Heart left ventricle (tissue), 16 donors: ENCODE data around the gene KLHL29. TPM values are rescaled to one million over a fixed set of nuclear protein-coding genes. Genes with fewer than 3 reads are reported as not detected.

ENCODE experiments used
- ATAC-seq, 4 donors: fragments of 200-7000 bp; cut with Tn5 transposase; one replicate each; pipeline ENCODE4 v1.9.1; 2020 to 2022; ENCODE audit warnings: moderate library complexity in 4 of 4, mild to moderate bottlenecking in 3 of 4, moderate number of reproducible peaks in 1 of 4
- DNase-seq, 5 donors: peaks; one replicate each; pipeline ENCODE4 v3.0.0-alpha.2; 2020
- H3K27ac ChIP-seq, 12 donors: fragments of 200-600 bp; sonication (generic) in 4 of 12; one replicate each; pipeline versions ENCODE4 v1.5.0 to v1.8.0; 2016 to 2022; ENCODE audit warnings: mild to moderate bottlenecking in 2 of 12
- H3K27me3 ChIP-seq, 9 donors: fragments of 200-600 bp; sonication (generic) in 2 of 9; one replicate each; pipeline versions ENCODE4 v1.5.1 to v1.8.0; 2016 to 2022; ENCODE audit warnings: mild to moderate bottlenecking in 3 of 9
- H3K36me3 ChIP-seq, 9 donors: fragments of 200-600 bp; sonication (generic) in 2 of 9; one replicate each; pipeline versions ENCODE4 v1.5.0 to v1.8.0; 2018 to 2022; ENCODE audit warnings: mild to moderate bottlenecking in 2 of 9
- H3K4me1 ChIP-seq, 12 donors: fragments of 200-600 bp; sonication (generic) in 4 of 12; one replicate each; pipeline versions ENCODE4 v1.5.0 to v1.8.0; 2016 to 2022; ENCODE audit warnings: mild to moderate bottlenecking in 3 of 12
- H3K4me3 ChIP-seq, 12 donors: fragments of 200-600 bp; sonication (generic) in 4 of 12; one replicate each; pipeline versions ENCODE4 v1.5.0 to v1.8.0; 2017 to 2022; ENCODE audit warnings: mild to moderate bottlenecking in 9 of 12, moderate library complexity in 4 of 12
- H3K9me3 ChIP-seq, 12 donors: fragments of 200-600 bp; sonication (generic) in 4 of 12; one replicate each; pipeline versions ENCODE4 v1.5.0 to v1.8.0; 2016 to 2022; ENCODE audit warnings: mild to moderate bottlenecking in 1 of 12
- POLR2A ChIP-seq, 2 donors: fragments of 450-650 bp; IDR thresholded peaks; one replicate each; pipeline ENCODE4 v1.6.1; 2017; ENCODE audit warnings: antibody characterized with exemption in 2 of 2, mild to moderate bottlenecking in 2 of 2, moderate library complexity in 2 of 2
- WGBS, 4 donors: extraction: QIAGEN DNeasy Blood & Tissue Kit in 2 of 4; methylation state at CpG; one replicate each; pipeline versions ENCODE4 v1.1.5 to v1.1.7; 2013 to 2018; 5-methylcytosine and 5-hydroxymethylcytosine counted together
- intact Hi-C, 10 donors: fragments of 100-400 bp; cut with DNase I; formaldehyde crosslinking; loops; one replicate each; pipeline versions ENCODE4 v1.11.1 to v1.14.2; 2022
- polyA plus RNA-seq, 2 donors: library from polyadenylated mRNA; stranded (reverse); fragments of 200-250 nt; gene quantifications; one replicate each; pipeline ENCODE4 v1.2.3, GENCODE V29; 2013
- total RNA-seq, 9 donors: library from RNA; depleted of rRNA in 2 of 9; stranded (reverse); fragments of >200 nt in 2 of 9; fragmentation: NEBNext Ultra II Directional in 3 of 9; extraction: Animal tissue kit (Norgen Biotek cat#: 25700) in 3 of 9; gene quantifications; one replicate each; pipeline versions ENCODE4 v1.1.0 to v1.2.4, GENCODE V29; 2016 to 2023
- TF ChIP-seq, protein P1 (sequence below), 12 donors: fragments of 200-600 bp; sonication (generic) in 4 of 12; IDR thresholded peaks; one replicate each; pipeline versions ENCODE4 v1.5.0 to v1.8.0; 2018 to 2022; ENCODE audit warnings: antibody characterized with exemption in 12 of 12, mild to moderate bottlenecking in 5 of 12
- donor health status: ischemic (EF 13 %, LVEDD 7.1; RV severe dilation, severe dysfunction).
- donor health status: healthy with polysubstance abuse.
- donor health status: DM: no; HTN: yes; CAD: no.
- donor health status: DM: no; HTN: no; CAD: no.
- donor health status: ischemic (EF 25% LVEDD 6.9; RV normal size, moderate dysfunction).
- donor health status: ischemic (EF 25% LVEDD 5.7; RV mildly dilated, moderate dysfunction).
- donor health status: healthy.
- donor health status: DM: yes; HTN: yes; CAD: no.
- donor health status: ischemic (EF 35%, LVEDD 5.7; RV mildly dilated, moderate dysfunction).
- donor health status: nonischemic (EF 11% LVEDD 7.7; RV severe dilation, severe dysfunction).
- donor health status: DM: yes; HTN: yes; CAD: no.
- donor health status: PGD.
- donor health status: ischemic (EF 29% LVEDD 5.4; RV normal size, mild dysfunction).
- donor health status: nonischemic (EF 23%, LVEDD 6.1; RV moderate dilation, normal function).

Gene KLHL29
- total and polyA plus RNA-seq, 11 donors, result 0.74 to 2.7 (median 1.1) TPM

GRCh38 chr2:23709311-23709710 is 324.3 kb downstream of the KLHL29 start:
- Histone ChIP-seq H3K27me3 (no peaks in the 10 kb centered on the region), H3K4me3 (no peak overlapping the region), H3K4me1 (peaks cover 0 to 14% (median 1%) of the 10 kb centered on the region in 12 donors), H3K27ac (no peak overlapping the region), H3K36me3 (peaks cover 0 to 40% (median 25%) of the 10 kb centered on the region in 9 donors), H3K9me3 (no peaks in the 10 kb centered on the region)
- 95 to 99% (median 97%) methylated on average over 8 of the region's 8 CpGs for WGBS, 4 donors
- intact Hi-C loops, result no loop called here
- DNase-seq, result no peak
- no peak for TF ChIP-seq POLR2A (IDR thresholded peaks at IDR 0.05)
- TF ChIP-seq, protein P1, sequence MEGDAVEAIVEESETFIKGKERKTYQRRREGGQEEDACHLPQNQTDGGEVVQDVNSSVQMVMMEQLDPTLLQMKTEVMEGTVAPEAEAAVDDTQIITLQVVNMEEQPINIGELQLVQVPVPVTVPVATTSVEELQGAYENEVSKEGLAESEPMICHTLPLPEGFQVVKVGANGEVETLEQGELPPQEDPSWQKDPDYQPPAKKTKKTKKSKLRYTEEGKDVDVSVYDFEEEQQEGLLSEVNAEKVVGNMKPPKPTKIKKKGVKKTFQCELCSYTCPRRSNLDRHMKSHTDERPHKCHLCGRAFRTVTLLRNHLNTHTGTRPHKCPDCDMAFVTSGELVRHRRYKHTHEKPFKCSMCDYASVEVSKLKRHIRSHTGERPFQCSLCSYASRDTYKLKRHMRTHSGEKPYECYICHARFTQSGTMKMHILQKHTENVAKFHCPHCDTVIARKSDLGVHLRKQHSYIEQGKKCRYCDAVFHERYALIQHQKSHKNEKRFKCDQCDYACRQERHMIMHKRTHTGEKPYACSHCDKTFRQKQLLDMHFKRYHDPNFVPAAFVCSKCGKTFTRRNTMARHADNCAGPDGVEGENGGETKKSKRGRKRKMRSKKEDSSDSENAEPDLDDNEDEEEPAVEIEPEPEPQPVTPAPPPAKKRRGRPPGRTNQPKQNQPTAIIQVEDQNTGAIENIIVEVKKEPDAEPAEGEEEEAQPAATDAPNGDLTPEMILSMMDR (IDR thresholded peaks at IDR 0.05), result no peak
- ATAC-seq, result no peak

- H3K27me3 ChIP-seq, result no peaks in the 10 kb centered on the region
- no peaks in the 10 kb centered on the region for H3K9me3 ChIP-seq
- H3K4me3 ChIP-seq, result no peak overlapping the region
- intact Hi-C loops, result no loop called here
- peak in 2 of 5 donors; percentile 50 to 56 for DNase-seq
- H3K36me3 ChIP-seq, result peaks cover 0 to 27% (median 18%) of the 10 kb centered on the region in 9 donors
- ATAC-seq, result peak in 3 of 4 donors; percentile 50 to 71 (median 69)
- H3K27ac ChIP-seq, result peak overlapping the region in 2 of 12 donors; percentile 16 to 20
- no peak for TF ChIP-seq POLR2A (IDR thresholded peaks at IDR 0.05)
- TF ChIP-seq, protein P1 (IDR thresholded peaks at IDR 0.05), result no peak
- H3K4me1 ChIP-seq, result peaks cover 0 to 14% (median 1%) of the 10 kb centered on the region in 12 donors
- WGBS, 4 donors, result 75 to 85% (median 80%) methylated on average over 7 of the region's 7 CpGs
Observed at GRCh38 chr2:23711979-23712755, 327.2 kb downstream of the KLHL29 start.

DNA sequence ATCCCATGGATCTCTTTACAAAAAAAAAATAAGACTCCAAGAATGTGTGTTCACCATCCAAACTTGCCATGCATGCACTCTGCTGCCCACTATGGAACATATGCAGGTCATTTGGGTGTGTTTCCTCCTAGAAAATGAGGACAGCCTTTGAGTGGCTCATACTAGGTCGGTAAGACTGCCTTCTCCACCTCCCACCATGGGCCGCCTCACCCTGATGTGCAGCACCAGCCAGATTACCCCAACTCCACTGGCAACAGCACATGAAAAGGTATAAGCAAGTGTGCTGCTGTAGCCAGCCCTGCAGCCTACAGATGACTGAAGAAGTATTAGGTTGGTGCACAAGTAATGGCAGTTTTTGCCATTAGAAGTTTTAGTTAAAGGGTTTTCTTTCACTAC is 327.8 kb downstream of the KLHL29 start:
- intact Hi-C loops, result no loop called here
- WGBS, 4 donors, result 73 to 86% (median 76%) methylated on average over 2 of the region's 2 CpGs
- peaks cover 0 to 14% (median 1%) of the 10 kb centered on the region in 12 donors for H3K4me1 ChIP-seq
- peak in 1 of 4 donors; percentile 24 for ATAC-seq
- no peak for DNase-seq
- TF ChIP-seq POLR2A (IDR thresholded peaks at IDR 0.05), result no peak
- TF ChIP-seq, protein P1 (IDR thresholded peaks at IDR 0.05), result no peak
- no peak overlapping the region for H3K4me3 ChIP-seq
- no peaks in the 10 kb centered on the region for H3K9me3 ChIP-seq
- no peaks in the 10 kb centered on the region for H3K27me3 ChIP-seq
- H3K27ac ChIP-seq, result peak overlapping the region in 1 of 12 donors; percentile 20
- H3K36me3 ChIP-seq, result peaks cover 0 to 21% (median 14%) of the 10 kb centered on the region in 9 donors

DNA sequence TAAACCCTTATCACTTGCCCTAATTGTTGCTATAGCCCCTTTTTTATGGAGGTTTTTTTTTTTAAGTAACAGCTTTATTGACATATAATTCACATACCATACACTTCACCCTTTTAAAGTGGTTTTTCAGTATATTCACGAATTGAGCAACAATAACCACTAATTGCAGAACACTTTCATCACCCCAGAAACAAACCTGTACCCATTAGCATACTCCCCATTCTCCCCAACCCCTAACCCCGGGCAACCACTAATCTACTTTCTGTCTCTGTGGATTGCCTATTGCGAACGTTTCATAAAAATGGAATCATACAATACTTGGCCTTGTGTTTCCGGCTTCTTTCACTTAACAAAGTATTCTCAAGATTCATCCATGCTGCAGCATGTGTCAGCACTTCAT is 328.4 kb downstream of the KLHL29 start:
- H3K4me3 ChIP-seq, result no peak overlapping the region
- ATAC-seq (no peak), DNase-seq (no peak)
- no peak overlapping the region for H3K27ac ChIP-seq
- intact Hi-C loops, result no loop called here
- H3K27me3 ChIP-seq, result no peaks in the 10 kb centered on the region
- peaks cover 0 to 15% (median 12%) of the 10 kb centered on the region in 9 donors for H3K36me3 ChIP-seq
- H3K9me3 ChIP-seq, result no peaks in the 10 kb centered on the region
- TF ChIP-seq, protein P1 (IDR thresholded peaks at IDR 0.05), result no peak
- no peak for TF ChIP-seq POLR2A (IDR thresholded peaks at IDR 0.05)
- WGBS, 4 donors, result 89 to 92% (median 90%) methylated on average over 5 of the region's 5 CpGs
- H3K4me1 ChIP-seq, result peaks cover 0 to 14% (median 1%) of the 10 kb centered on the region in 12 donors
